ENCODE data around the gene MILR1. TPM values are rescaled to one million over a fixed set of nuclear protein-coding genes. Genes with fewer than 3 reads are reported as not detected.

Gene MILR1
- total RNA-seq, 1 experiment from 2014 or later, result 3.8 TPM

- RAD21 ChIA-PET (ENCODE audit: low non-redundant PET in 1 of 2, low total read pairs in 2 of 2, uncharacterized antibody in 2 of 2, unreplicated experiment in 2 of 2), result no interaction called here
- Histone ChIP-seq H3K4me2 (ENCODE audit: low read length) (no peak overlapping the region), H2AFZ (ENCODE audit: low read depth, low read length, poor library complexity, severe bottlenecking) (no peak overlapping the region), H3K27me3 (ENCODE audit: insufficient read depth, low read length) (no peaks in the 10 kb centered on the region), H4K20me1 (ENCODE audit: insufficient read depth) (no peaks in the 10 kb centered on the region), H3K27ac (ENCODE audit: low read depth, low read length) (no peak overlapping the region), H3K9ac (ENCODE audit: low read length) (no peak overlapping the region), H3K9me2 (ENCODE audit: insufficient read depth) (no peaks in the 10 kb centered on the region), H3K4me1 (ENCODE audit: control insufficient read depth in 1 of 2, insufficient read depth in 2 of 2, low read length in 2 of 2) (peaks cover 15 to 28% of the 10 kb centered on the region in 2 experiments), H3K9me3 (ENCODE audit: control insufficient read depth in 1 of 2, insufficient read depth in 1 of 2, low read depth in 1 of 2, low read length in 2 of 2) (no peaks in the 10 kb centered on the region), H3K79me2 (ENCODE audit: insufficient read depth, low read length) (no peaks in the 10 kb centered on the region), H3K36me3 (ENCODE audit: control insufficient read depth in 1 of 2, insufficient read depth in 2 of 2, low read length in 2 of 2) (no peaks in the 10 kb centered on the region), H3K4me3 (replicated peaks in 1 of 2; ENCODE audit: low read depth in 1 of 2, low read length in 2 of 2) (no peak overlapping the region)
- ATAC-seq, result no peak
- CTCF ChIA-PET, result no interaction called here
- DNase-seq (ENCODE audit: low read depth, low spot score), result no peak
- no TSS peak for BruUV-seq (replicated peaks)
- POLR2A ChIA-PET, result no interaction called here
- intact Hi-C loops (cut with micrococcal nuclease), result no loop called here
- no peak for TF ChIP-seq ZFX (IDR thresholded peaks at IDR 0.05)
- no peak for TF ChIP-seq MAX (IDR thresholded peaks at IDR 0.05)
- TF ChIP-seq CEBPB (IDR thresholded peaks at IDR 0.05; ENCODE audit: low read depth), result no peak
- no peak for TF ChIP-seq POLR2AphosphoS5 (IDR thresholded peaks at IDR 0.05; ENCODE audit: low read depth, low read length)
- no peak for TF ChIP-seq POLR2A (IDR thresholded peaks at IDR 0.05; ENCODE audit: borderline replicate concordance, extremely low read depth, insufficient read depth, insufficient read length)
- no peak for TF ChIP-seq FOSL1 (IDR thresholded peaks at IDR 0.05; ENCODE audit: low read depth)
- no peak for TF ChIP-seq ZBTB33 (IDR thresholded peaks at IDR 0.05; ENCODE audit: extremely low read depth, insufficient replicate concordance, low read length)
- TF ChIP-seq CBX3 (IDR thresholded peaks at IDR 0.05; ENCODE audit: low read depth), result no peak
- TF ChIP-seq CTCF (IDR thresholded peaks at IDR 0.05 in 2 of 3, conservative IDR thresholded peaks at IDR 0.05 in 1 of 3; ENCODE audit: borderline replicate concordance in 1 of 3, insufficient read depth in 1 of 3, low read depth in 2 of 3, low read length in 2 of 3), result no peak
These were observed 47.0 kb upstream of the MILR1 start for GRCh38 chr17:64401941-64402340.

Measured in HCT116 (cell line).